Naive thymus-derived CD4-positive, alpha-beta T cell (primary cell): ENCODE results near the gene PELI2. TPM values are rescaled to one million over a fixed set of nuclear protein-coding genes. Genes with fewer than 3 reads are reported as not detected.

ENCODE experiments used
- ATAC-seq: fragments of 150-1000 bp; cut with Tn5 transposase; 2 replicates; pipeline ENCODE4 v1.10.0; 2021; ENCODE audit warnings: mild to moderate bottlenecking, moderate library complexity
- CTCF ChIA-PET: fragments of 350-600 bp; sonication (Branson Sonifier 250); formaldehyde crosslinking; loops from one replicate; lab custom pipeline; 2021; ENCODE audit warnings: antibody characterized with exemption; lab: Charles Lee
- POLR2A ChIA-PET: fragments of 350-600 bp; sonication (Branson Sonifier 250); formaldehyde crosslinking; loops from one replicate; lab custom pipeline; 2021; ENCODE audit warnings: antibody characterized with exemption, inconsistent platforms; lab: Charles Lee
- DNase-seq, 9 donors: peaks; one replicate each; pipeline versions ENCODE4 v3.0.0 to v3.0.0-alpha.2; 2020 to 2022; ENCODE audit warnings: mixed read lengths in 1 of 9
- H3K27ac ChIP-seq: one replicate; pipeline ENCODE4 v1.7.0; 2013; ENCODE audit warnings: mild to moderate bottlenecking, low read depth, low read length, moderate library complexity
- H3K27me3 ChIP-seq, 2 donors: one replicate each; pipeline ENCODE4 v1.7.0; 2013; ENCODE audit warnings: low read length in 2 of 2, mild to moderate bottlenecking in 2 of 2, moderate library complexity in 2 of 2; ENCODE audit not compliant: control insufficient read depth in 2 of 2, insufficient read depth in 2 of 2
- H3K36me3 ChIP-seq, 3 experiments: 1 replicate in 2 of 3; 2 replicates in 1 of 3; pipeline ENCODE4 v1.7.0; 2013; ENCODE audit warnings: low read length in 3 of 3, mild to moderate bottlenecking in 3 of 3, moderate library complexity in 1 of 3; ENCODE audit not compliant: insufficient read depth in 3 of 3, control insufficient read depth in 2 of 3
- H3K4me1 ChIP-seq, 2 donors: one replicate each; pipeline ENCODE4 v1.7.0; 2013; ENCODE audit warnings: low read length in 2 of 2, mild to moderate bottlenecking in 2 of 2, moderate library complexity in 1 of 2; ENCODE audit not compliant: control insufficient read depth in 2 of 2, insufficient read depth in 2 of 2
- H3K4me3 ChIP-seq: 2 replicates; pipeline ENCODE4 v1.7.0; 2013; ENCODE audit warnings: mild to moderate bottlenecking, low read length
- H3K9me3 ChIP-seq, 3 experiments: 1 replicate in 2 of 3; 2 replicates in 1 of 3; pipeline ENCODE4 v1.7.0; 2013; ENCODE audit warnings: low read length in 3 of 3; ENCODE audit not compliant: control insufficient read depth in 2 of 3
- H3K27ac Mint-ChIP-seq, 9 donors: one replicate each; pipeline ENCODE4 v1.8.0; 2020 to 2022; ENCODE audit warnings: mixed read lengths in 9 of 9, mild to moderate bottlenecking in 8 of 9, moderate library complexity in 5 of 9, inconsistent platforms in 2 of 9
- H3K27me3 Mint-ChIP-seq, 5 donors: one replicate each; pipeline ENCODE4 v1.8.0; 2021 to 2022; ENCODE audit warnings: mixed read lengths in 5 of 5, mild to moderate bottlenecking in 1 of 5
- H3K36me3 Mint-ChIP-seq, 5 donors: one replicate each; pipeline ENCODE4 v1.8.0; 2020 to 2022; ENCODE audit warnings: mixed read lengths in 5 of 5, mild to moderate bottlenecking in 3 of 5, inconsistent platforms in 1 of 5
- H3K4me1 Mint-ChIP-seq, 7 donors: one replicate each; pipeline ENCODE4 v1.8.0; 2020 to 2022; ENCODE audit warnings: mixed read lengths in 7 of 7, mild to moderate bottlenecking in 3 of 7, inconsistent platforms in 1 of 7
- H3K4me3 Mint-ChIP-seq, 10 donors: one replicate each; pipeline ENCODE4 v1.8.0; 2020 to 2022; ENCODE audit warnings: mild to moderate bottlenecking in 10 of 10, mixed read lengths in 10 of 10, moderate library complexity in 6 of 10, inconsistent platforms in 2 of 10
- H3K9me3 Mint-ChIP-seq, 11 donors: one replicate each; pipeline ENCODE4 v1.8.0; 2020 to 2022; ENCODE audit warnings: mixed read lengths in 11 of 11, mild to moderate bottlenecking in 4 of 11, inconsistent platforms in 1 of 11, moderate library complexity in 1 of 11
- intact Hi-C, 2 donors: fragments of 100-400 bp; cut with micrococcal nuclease; formaldehyde crosslinking; loops; one replicate each; pipeline ENCODE4 v1.15.1; 2023
- polyA plus RNA-seq, 2 donors: library from polyadenylated mRNA; unstranded; fragments of 300-500 nt; fragmentation: Illumina TruSeq; gene quantifications; one replicate each; pipeline ENCODE4 v1.2.3, GENCODE V29; 2021
- total RNA-seq, 6 experiments: library from RNA in 5 of 6; stranded (reverse) in 5 of 6; gene quantifications; 1 replicate in 5 of 6; 2 replicates in 1 of 6; pipeline ENCODE4 v1.2.3 and lab custom pipeline; 2021 to 2026

PELI2 gene
- total and polyA plus RNA-seq, 7 experiments from 2014 or later = 1.7 to 24.7 (median 11.3) TPM

DNA sequence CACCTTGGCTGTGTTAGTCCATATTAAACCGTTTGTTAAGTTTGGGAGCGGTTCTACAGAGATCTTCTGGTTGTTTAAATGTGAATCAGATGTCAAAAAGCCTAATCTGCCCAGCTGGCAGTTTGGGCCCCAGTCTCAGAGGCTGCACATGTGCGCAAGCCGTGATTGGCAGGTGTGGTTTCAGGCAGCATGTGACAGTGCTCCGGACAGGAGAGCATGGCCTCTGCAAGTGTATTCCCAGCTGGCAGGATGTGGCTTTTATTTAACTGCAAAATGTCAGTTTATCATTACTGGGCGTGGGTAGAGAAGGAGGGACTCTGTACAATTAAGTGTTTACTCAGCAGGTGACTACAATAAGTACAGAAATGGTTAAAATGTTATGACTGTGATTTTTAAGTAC, 77.5 kb downstream of the PELI2 start:
- POLR2A ChIA-PET = no interaction called here
- no peak for ATAC-seq
- peak overlapping the region; percentile 15 to 79 (median 62) for H3K4me3 Mint-ChIP-seq
- H3K4me1 Mint-ChIP-seq = peaks cover 16 to 38% (median 34%) of the 10 kb centered on the region in 7 donors
- CTCF ChIA-PET = no interaction called here
- H3K27ac Mint-ChIP-seq = peak overlapping the region in 7 of 9 donors; percentile 52 to 88 (median 84)
- no peak overlapping the region for H3K4me3 ChIP-seq
- H3K4me1 ChIP-seq = peaks cover 0 to 15% of the 10 kb centered on the region in 2 donors
- no peaks in the 10 kb centered on the region for H3K9me3 ChIP-seq
- peak in 2 of 9 donors; percentile 11 to 19 for DNase-seq
- H3K27me3 ChIP-seq = no peaks in the 10 kb centered on the region
- H3K27ac ChIP-seq = no peak overlapping the region
- intact Hi-C loops = loop anchor here (2.0 to 5.0 kb wide), 3 partner anchors 23 to 78 kb away; partner anchors contain the start of gene PELI2 (in 2 of the 2)
- H3K27me3 Mint-ChIP-seq = no peaks in the 10 kb centered on the region
- peaks cover 0 to 4% (median 0%) of the 10 kb centered on the region in 5 donors for H3K36me3 Mint-ChIP-seq
- no peaks in the 10 kb centered on the region for H3K36me3 ChIP-seq
- no peaks in the 10 kb centered on the region for H3K9me3 Mint-ChIP-seq

DNA sequence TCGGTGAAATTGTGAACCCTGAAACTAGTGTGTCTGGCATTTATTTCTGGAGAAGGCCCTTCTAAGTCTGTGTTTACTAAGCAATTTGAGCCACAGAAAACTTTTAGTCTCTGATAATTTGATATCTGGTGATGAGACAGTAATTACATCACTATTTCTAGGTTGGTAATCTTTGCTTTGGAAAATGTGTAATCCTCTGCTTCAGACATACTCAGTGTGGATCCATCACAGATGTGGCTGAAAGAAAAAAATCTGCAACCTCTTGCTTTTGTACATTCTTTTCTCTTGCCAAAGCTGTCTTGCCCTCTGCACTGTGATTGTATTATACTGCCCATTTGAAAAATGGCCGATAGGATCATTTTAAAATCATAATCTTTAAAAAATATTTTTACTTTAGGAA, 78.1 kb downstream of the PELI2 start:
- no peak for ATAC-seq
- Histone ChIP-seq H3K27me3 (no peaks in the 10 kb centered on the region), H3K27ac (no peak overlapping the region), H3K4me3 (no peak overlapping the region), H3K9me3 (no peaks in the 10 kb centered on the region), H3K36me3 (no peaks in the 10 kb centered on the region), H3K4me1 (peaks cover 0 to 15% of the 10 kb centered on the region in 2 donors)
- Mint-ChIP-seq H3K4me3 (peak overlapping the region in 2 of 10 donors; percentile 66 to 79), H3K4me1 (peaks cover 16 to 38% (median 32%) of the 10 kb centered on the region in 7 donors), H3K27ac (peak overlapping the region in 3 of 9 donors; percentile 67 to 87 (median 74)), H3K9me3 (no peaks in the 10 kb centered on the region), H3K36me3 (peaks cover 0 to 3% (median 0%) of the 10 kb centered on the region in 5 donors), H3K27me3 (no peaks in the 10 kb centered on the region)
- intact Hi-C loops = loop anchor here in 1 of 2 donors (5.0 kb wide), 1 partner anchor 79 kb away; the partner anchor contains the start of gene PELI2
- ChIA-PET CTCF (no interaction called here), POLR2A (no interaction called here)
- DNase-seq = no peak

DNA sequence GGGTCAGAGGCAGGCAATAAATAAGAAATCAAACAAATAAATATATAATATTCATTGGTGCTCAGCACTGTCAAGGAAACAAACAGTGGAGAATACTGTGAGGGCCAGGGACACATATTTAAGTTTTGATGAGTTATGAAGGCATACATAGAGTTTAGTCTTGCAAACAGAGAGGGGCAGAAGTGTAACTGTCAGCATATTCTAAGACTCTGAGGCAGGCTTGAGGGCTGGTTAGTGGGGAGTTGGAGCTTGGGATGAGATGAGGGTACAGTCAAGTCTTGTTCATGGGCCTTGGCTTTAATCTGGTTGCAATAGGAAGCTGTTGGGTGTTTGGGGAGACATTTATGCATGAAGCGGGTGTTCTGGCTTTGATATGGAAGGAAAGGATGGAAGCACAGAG, 78.9 kb downstream of the PELI2 start:
- Mint-ChIP-seq H3K4me1 (peaks cover 16 to 38% (median 31%) of the 10 kb centered on the region in 7 donors), H3K36me3 (peaks cover 0 to 3% (median 0%) of the 10 kb centered on the region in 5 donors), H3K27me3 (no peaks in the 10 kb centered on the region), H3K4me3 (no peak overlapping the region), H3K27ac (no peak overlapping the region), H3K9me3 (no peaks in the 10 kb centered on the region)
- ChIA-PET POLR2A (no interaction called here), CTCF (no interaction called here)
- Histone ChIP-seq H3K27ac (no peak overlapping the region), H3K36me3 (no peaks in the 10 kb centered on the region), H3K4me1 (peaks cover 0 to 15% of the 10 kb centered on the region in 2 donors), H3K4me3 (no peak overlapping the region), H3K27me3 (no peaks in the 10 kb centered on the region), H3K9me3 (no peaks in the 10 kb centered on the region)
- intact Hi-C loops = loop anchor here in 1 of 2 donors (5.0 kb wide), 1 partner anchor 80 kb away; the partner anchor contains the start of gene PELI2
- DNase-seq = no peak
- no peak for ATAC-seq

GRCh38 chr14:56198438-56198837, 80.2 kb downstream of the PELI2 start:
- no peaks in the 10 kb centered on the region for H3K9me3 Mint-ChIP-seq
- H3K36me3 Mint-ChIP-seq = peaks cover 0 to 3% (median 0%) of the 10 kb centered on the region in 5 donors
- DNase-seq = no peak
- no peak for ATAC-seq
- Histone ChIP-seq H3K36me3 (no peaks in the 10 kb centered on the region), H3K27ac (no peak overlapping the region), H3K27me3 (no peaks in the 10 kb centered on the region), H3K4me1 (peaks cover 0 to 15% of the 10 kb centered on the region in 2 donors), H3K9me3 (no peaks in the 10 kb centered on the region), H3K4me3 (no peak overlapping the region)
- H3K4me1 Mint-ChIP-seq = peaks cover 16 to 35% (median 27%) of the 10 kb centered on the region in 7 donors
- intact Hi-C loops = loop anchor here in 1 of 2 donors (5.0 kb wide), 1 partner anchor 81 kb away; the partner anchor contains the start of gene PELI2
- no peak overlapping the region for H3K27ac Mint-ChIP-seq
- ChIA-PET POLR2A (no interaction called here), CTCF (no interaction called here)
- H3K27me3 Mint-ChIP-seq = no peaks in the 10 kb centered on the region
- no peak overlapping the region for H3K4me3 Mint-ChIP-seq

DNA sequence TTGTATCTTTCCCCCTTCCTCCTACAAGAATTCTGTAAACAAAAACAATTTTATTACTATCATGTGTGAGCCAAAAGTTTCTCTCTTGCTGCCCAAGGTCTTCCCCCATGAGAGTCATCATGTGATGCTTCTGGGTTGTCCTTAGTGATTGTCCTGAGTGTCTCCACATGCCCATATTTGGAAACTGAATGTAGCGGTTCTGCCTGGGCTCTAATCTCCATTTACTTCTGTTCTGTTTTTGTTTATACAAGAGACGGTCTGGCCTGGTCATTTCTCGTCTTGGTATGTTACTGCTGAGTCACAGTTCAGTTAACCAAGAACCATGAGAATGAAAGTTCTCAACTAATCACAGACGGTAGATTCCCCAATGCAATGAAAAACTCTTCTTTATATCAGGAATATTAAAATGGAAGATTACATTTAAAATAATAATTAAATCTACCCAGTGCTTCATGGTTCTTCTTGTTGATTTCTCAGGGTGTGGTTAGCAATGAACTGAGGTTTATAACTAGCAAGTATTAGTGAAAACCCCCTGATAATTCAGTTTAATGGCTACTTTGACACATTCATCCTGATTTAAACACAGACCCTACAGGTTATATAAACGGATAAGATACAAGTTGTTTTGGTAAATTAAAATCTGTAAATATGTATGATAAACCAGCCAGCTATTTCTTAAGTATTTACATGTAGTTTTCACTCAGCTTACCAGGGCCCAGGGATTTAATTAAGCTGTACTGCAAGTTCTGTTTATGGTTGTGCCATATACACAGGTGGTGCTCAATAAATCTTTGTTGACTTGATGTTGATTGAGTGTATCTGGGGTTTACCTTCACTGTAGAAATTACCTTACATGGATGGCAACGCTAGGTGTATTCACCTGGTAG, 81.1 kb downstream of the PELI2 start:
- Histone ChIP-seq H3K9me3 (no peaks in the 10 kb centered on the region), H3K27ac (no peak overlapping the region), H3K4me1 (peaks cover 0 to 12% of the 10 kb centered on the region in 2 donors), H3K36me3 (no peaks in the 10 kb centered on the region), H3K4me3 (no peak overlapping the region), H3K27me3 (no peaks in the 10 kb centered on the region)
- peaks cover 12 to 29% (median 19%) of the 10 kb centered on the region in 7 donors for H3K4me1 Mint-ChIP-seq
- no peak overlapping the region for H3K4me3 Mint-ChIP-seq
- ATAC-seq (peak; percentile 85), DNase-seq (no peak)
- H3K27ac Mint-ChIP-seq = no peak overlapping the region
- H3K9me3 Mint-ChIP-seq = no peaks in the 10 kb centered on the region
- no peaks in the 10 kb centered on the region for H3K27me3 Mint-ChIP-seq
- ChIA-PET POLR2A (no interaction called here), CTCF (no interaction called here)
- H3K36me3 Mint-ChIP-seq = peaks cover 0 to 3% (median 0%) of the 10 kb centered on the region in 5 donors
- intact Hi-C loops = loop anchor here in 1 of 2 donors (5.0 kb wide), 1 partner anchor 82 kb away; the partner anchor contains the start of gene PELI2

DNA sequence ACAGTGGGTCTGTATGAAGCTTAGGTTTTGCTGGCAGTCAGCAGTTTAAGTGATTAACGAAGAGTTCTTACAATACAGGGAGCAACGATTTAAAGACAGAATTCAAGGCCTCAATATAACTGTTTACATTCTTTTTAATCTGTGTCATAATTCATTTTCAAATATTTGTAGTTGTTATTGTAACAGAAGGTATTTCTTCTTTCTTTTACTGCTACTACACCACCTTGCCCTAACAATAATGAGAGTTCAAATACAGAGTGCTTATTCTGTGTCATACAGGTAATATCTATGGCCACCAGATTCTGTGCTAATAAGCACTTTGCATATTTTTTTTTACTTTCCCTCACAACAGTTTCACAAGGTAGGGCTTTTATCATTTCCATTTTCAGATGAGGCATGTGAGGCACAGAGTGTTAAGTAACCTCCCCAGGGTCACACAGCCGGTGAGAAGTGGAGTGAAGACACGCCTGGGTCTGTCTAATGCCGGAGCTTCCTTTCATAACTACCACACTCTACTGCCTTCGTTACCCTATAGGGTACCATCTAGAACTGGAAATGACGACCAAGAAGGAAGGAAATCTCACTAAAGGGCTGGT, 81.9 kb downstream of the PELI2 start:
- Histone ChIP-seq H3K4me3 (no peak overlapping the region), H3K27me3 (no peaks in the 10 kb centered on the region), H3K36me3 (no peaks in the 10 kb centered on the region), H3K27ac (no peak overlapping the region), H3K4me1 (peaks cover 0 to 10% of the 10 kb centered on the region in 2 donors), H3K9me3 (no peaks in the 10 kb centered on the region)
- Mint-ChIP-seq H3K4me3 (no peak overlapping the region), H3K27ac (no peak overlapping the region), H3K36me3 (peaks cover 0 to 1% (median 0%) of the 10 kb centered on the region in 5 donors), H3K9me3 (no peaks in the 10 kb centered on the region), H3K27me3 (no peaks in the 10 kb centered on the region), H3K4me1 (peaks cover 8 to 21% (median 12%) of the 10 kb centered on the region in 7 donors)
- ChIA-PET POLR2A (no interaction called here), CTCF (no interaction called here)
- ATAC-seq (no peak), DNase-seq (no peak)
- intact Hi-C loops = loop anchor here in 1 of 2 donors (5.0 kb wide), 1 partner anchor 83 kb away; the partner anchor contains the start of gene PELI2
